ENCODE measurements around the gene UBE2U.

The UBE2U gene

GRCh38 chr1:64203420-64203819 lies at the start of gene UBE2U:
TSS of gene UBE2U (plus strand) at chr1:64203623. CDS start at chr1:64204051, 428 bp downstream.
- in situ Hi-C loops (cut with HindIII; ENCODE audit: low sequenced_read_pairs) = no loop called here

GRCh38 chr1:64155278-64155677 lies 48.1 kb upstream of the UBE2U start:
- in situ Hi-C loops (cut with HindIII; ENCODE audit: low sequenced_read_pairs) = no loop called here

- in situ Hi-C loops (cut with HindIII; ENCODE audit: low sequenced_read_pairs) = no loop called here
These were observed 42.0 kb upstream of the UBE2U start for GRCh38 chr1:64161357-64161941.

- in situ Hi-C loops (cut with HindIII; ENCODE audit: low sequenced_read_pairs) = no loop called here
These were observed 41.3 kb upstream of the UBE2U start for GRCh38 chr1:64162151-64162550.

GRCh38 chr1:64162804-64163203 lies 40.6 kb upstream of the UBE2U start:
- in situ Hi-C loops (cut with HindIII; ENCODE audit: low sequenced_read_pairs) = no loop called here

- in situ Hi-C loops (cut with HindIII; ENCODE audit: low sequenced_read_pairs) = no loop called here
These were observed 40.0 kb upstream of the UBE2U start for GRCh38 chr1:64163431-64163830.

- in situ Hi-C loops (cut with HindIII; ENCODE audit: low sequenced_read_pairs) = no loop called here
These were observed 39.5 kb upstream of the UBE2U start for GRCh38 chr1:64163970-64164369.

- in situ Hi-C loops (cut with HindIII; ENCODE audit: low sequenced_read_pairs) = no loop called here
These were observed 36.8 kb upstream of the UBE2U start for GRCh38 chr1:64166629-64167028.

- in situ Hi-C loops (cut with HindIII; ENCODE audit: low sequenced_read_pairs) = no loop called here
These were observed 36.2 kb upstream of the UBE2U start for GRCh38 chr1:64167176-64167575.

GRCh38 chr1:64171246-64171645 lies 32.2 kb upstream of the UBE2U start:
- in situ Hi-C loops (cut with HindIII; ENCODE audit: low sequenced_read_pairs) = no loop called here

GRCh38 chr1:64171797-64172281 lies 31.6 kb upstream of the UBE2U start:
- in situ Hi-C loops (cut with HindIII; ENCODE audit: low sequenced_read_pairs) = no loop called here

GRCh38 chr1:64172458-64172983 lies 30.9 kb upstream of the UBE2U start:
- in situ Hi-C loops (cut with HindIII; ENCODE audit: low sequenced_read_pairs) = no loop called here

GRCh38 chr1:64173336-64173940 lies 30.0 kb upstream of the UBE2U start:
- in situ Hi-C loops (cut with HindIII; ENCODE audit: low sequenced_read_pairs) = no loop called here

- in situ Hi-C loops (cut with HindIII; ENCODE audit: low sequenced_read_pairs) = no loop called here
These were observed 27.8 kb upstream of the UBE2U start for GRCh38 chr1:64175639-64176038.

- in situ Hi-C loops (cut with HindIII; ENCODE audit: low sequenced_read_pairs) = no loop called here
These were observed 26.8 kb upstream of the UBE2U start for GRCh38 chr1:64176659-64177058.

- in situ Hi-C loops (cut with HindIII; ENCODE audit: low sequenced_read_pairs) = no loop called here
These were observed 23.8 kb upstream of the UBE2U start for GRCh38 chr1:64179588-64179987.

- in situ Hi-C loops (cut with HindIII; ENCODE audit: low sequenced_read_pairs) = loop anchor here (5.0 kb wide), 1 partner anchor 55 kb away; no protein-coding TSS in a partner anchor
These were observed 21.2 kb upstream of the UBE2U start for GRCh38 chr1:64182207-64182606.

GRCh38 chr1:64183395-64184002 lies 19.9 kb upstream of the UBE2U start:
- in situ Hi-C loops (cut with HindIII; ENCODE audit: low sequenced_read_pairs) = loop anchor here (5.0 kb wide), 1 partner anchor 54 kb away; no protein-coding TSS in a partner anchor

GRCh38 chr1:64184003-64184440 lies 19.4 kb upstream of the UBE2U start:
- in situ Hi-C loops (cut with HindIII; ENCODE audit: low sequenced_read_pairs) = loop anchor here (5.0 kb wide), 1 partner anchor 53 kb away; no protein-coding TSS in a partner anchor

- in situ Hi-C loops (cut with HindIII; ENCODE audit: low sequenced_read_pairs) = no loop called here
These were observed 17.1 kb upstream of the UBE2U start for GRCh38 chr1:64186138-64186897.

- in situ Hi-C loops (cut with HindIII; ENCODE audit: low sequenced_read_pairs) = no loop called here
These were observed 16.5 kb upstream of the UBE2U start for GRCh38 chr1:64186898-64187280.
